Dendritic cell treated with granulocyte-macrophage colony-stimulating factor and Interleukin-4, amounts not matched to agents 40 ng/mL and 50 ng/mL, for 4 days (primary cell): Measurements from ENCODE around the gene PRR15L.
"Not testable (repeated sequence)": the region's sequence is repeated elsewhere in the genome, so short reads cannot be mapped to it uniquely, and the experiment has no call there.

ENCODE experiments used
- H3K27ac Mint-ChIP-seq: one replicate; pipeline ENCODE4 v1.8.0; 2022; ENCODE audit warnings: mild to moderate bottlenecking, mixed read lengths
- H3K27me3 Mint-ChIP-seq: one replicate; pipeline ENCODE4 v1.8.0; 2022; ENCODE audit warnings: mild to moderate bottlenecking, mixed read lengths
- H3K36me3 Mint-ChIP-seq: one replicate; pipeline ENCODE4 v1.8.0; 2022; ENCODE audit warnings: low read depth, mixed read lengths
- H3K4me1 Mint-ChIP-seq: one replicate; pipeline ENCODE4 v1.8.0; 2022; ENCODE audit warnings: low read depth, mixed read lengths
- H3K4me3 Mint-ChIP-seq: one replicate; pipeline ENCODE4 v1.8.0; 2022; ENCODE audit warnings: mild to moderate bottlenecking, moderate library complexity, mixed read lengths
- H3K9me3 Mint-ChIP-seq: one replicate; pipeline ENCODE4 v1.8.0; 2022; ENCODE audit warnings: mixed read lengths
- intact Hi-C: fragments of 100-400 bp; cut with micrococcal nuclease; formaldehyde crosslinking; loops from one replicate; pipeline ENCODE4 v1.15.0; 2022

The PRR15L gene

DNA sequence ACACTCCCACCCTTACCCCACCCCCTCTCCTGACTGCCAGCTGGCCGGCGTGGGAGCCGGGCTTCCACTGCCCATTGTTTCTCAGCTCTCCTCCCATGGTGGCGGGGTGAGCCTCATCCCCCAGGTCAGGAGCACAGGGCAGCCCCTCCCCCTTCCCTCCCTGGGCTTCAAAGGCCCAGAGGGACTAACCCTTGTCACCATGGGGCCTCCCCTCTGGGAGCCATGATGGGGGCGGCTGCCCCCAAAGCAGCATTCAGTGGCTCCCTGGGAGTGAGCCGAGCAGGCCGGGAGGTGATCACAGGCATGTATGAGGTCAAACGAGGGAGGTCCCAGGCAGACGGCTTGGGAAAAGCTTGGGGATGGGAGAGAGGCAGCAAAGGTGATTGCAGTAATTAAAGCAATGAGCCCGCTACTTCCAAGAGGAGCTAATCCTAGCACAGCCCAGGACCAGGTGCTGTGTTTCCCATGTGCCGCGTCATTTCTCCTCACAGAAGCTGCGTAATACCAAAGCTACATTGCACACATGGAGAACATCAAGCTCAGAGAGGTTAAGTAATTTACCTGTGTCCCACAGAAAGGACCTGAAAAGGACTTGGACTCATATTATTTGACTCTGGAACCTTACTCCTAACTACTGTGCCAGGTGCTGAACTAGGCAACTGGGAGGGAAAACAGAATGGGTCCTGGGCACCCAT is 37.7 kb upstream of the PRR15L start:
- intact Hi-C loops: no loop called here
- Mint-ChIP-seq H3K9me3 (no peaks in the 10 kb centered on the region), H3K4me3 (no peak overlapping the region), H3K36me3 (no peaks in the 10 kb centered on the region), H3K27ac (peak overlapping the region; percentile 48), H3K4me1 (peaks cover 30% of the 10 kb centered on the region), H3K27me3 (peaks cover 6% of the 10 kb centered on the region)

GRCh38 chr17:47994724-47995123 is 37.0 kb upstream of the PRR15L start:
- intact Hi-C loops: no loop called here

GRCh38 chr17:47993964-47994363 is 36.3 kb upstream of the PRR15L start:
- H3K4me3 Mint-ChIP-seq: no peak overlapping the region
- intact Hi-C loops: no loop called here
- H3K4me1 Mint-ChIP-seq: peaks cover 18% of the 10 kb centered on the region
- H3K27ac Mint-ChIP-seq: peak overlapping the region; percentile 22
- H3K9me3 Mint-ChIP-seq: no peaks in the 10 kb centered on the region
- no peaks in the 10 kb centered on the region for H3K36me3 Mint-ChIP-seq
- peaks cover 6% of the 10 kb centered on the region for H3K27me3 Mint-ChIP-seq

More at GRCh38 chr17:47994724-47995123, 37.0 kb upstream of the PRR15L start:
- H3K36me3 Mint-ChIP-seq: no peaks in the 10 kb centered on the region
- peaks cover 24% of the 10 kb centered on the region for H3K4me1 Mint-ChIP-seq
- H3K9me3 Mint-ChIP-seq: no peaks in the 10 kb centered on the region
- no peak overlapping the region for H3K4me3 Mint-ChIP-seq
- H3K27ac Mint-ChIP-seq: peak overlapping the region; percentile 22
- H3K27me3 Mint-ChIP-seq: peaks cover 6% of the 10 kb centered on the region

- intact Hi-C loops: no loop called here
- Mint-ChIP-seq H3K36me3 (no peaks in the 10 kb centered on the region), H3K4me1 (peaks cover 22% of the 10 kb centered on the region), H3K27ac (no peak overlapping the region), H3K4me3 (no peak overlapping the region), H3K9me3 (no peaks in the 10 kb centered on the region), H3K27me3 (peaks cover 6% of the 10 kb centered on the region)
These were observed 35.4 kb upstream of the PRR15L start for GRCh38 chr17:47993031-47993564.

- H3K4me3 Mint-ChIP-seq: no peak overlapping the region
- no peaks in the 10 kb centered on the region for H3K9me3 Mint-ChIP-seq
- H3K27me3 Mint-ChIP-seq: peaks cover 14% of the 10 kb centered on the region
- no peak overlapping the region for H3K27ac Mint-ChIP-seq
- H3K4me1 Mint-ChIP-seq: peaks cover 16% of the 10 kb centered on the region
- H3K36me3 Mint-ChIP-seq: no peaks in the 10 kb centered on the region
- intact Hi-C loops: no loop called here
These were observed 34.5 kb upstream of the PRR15L start for GRCh38 chr17:47992216-47992615.

DNA sequence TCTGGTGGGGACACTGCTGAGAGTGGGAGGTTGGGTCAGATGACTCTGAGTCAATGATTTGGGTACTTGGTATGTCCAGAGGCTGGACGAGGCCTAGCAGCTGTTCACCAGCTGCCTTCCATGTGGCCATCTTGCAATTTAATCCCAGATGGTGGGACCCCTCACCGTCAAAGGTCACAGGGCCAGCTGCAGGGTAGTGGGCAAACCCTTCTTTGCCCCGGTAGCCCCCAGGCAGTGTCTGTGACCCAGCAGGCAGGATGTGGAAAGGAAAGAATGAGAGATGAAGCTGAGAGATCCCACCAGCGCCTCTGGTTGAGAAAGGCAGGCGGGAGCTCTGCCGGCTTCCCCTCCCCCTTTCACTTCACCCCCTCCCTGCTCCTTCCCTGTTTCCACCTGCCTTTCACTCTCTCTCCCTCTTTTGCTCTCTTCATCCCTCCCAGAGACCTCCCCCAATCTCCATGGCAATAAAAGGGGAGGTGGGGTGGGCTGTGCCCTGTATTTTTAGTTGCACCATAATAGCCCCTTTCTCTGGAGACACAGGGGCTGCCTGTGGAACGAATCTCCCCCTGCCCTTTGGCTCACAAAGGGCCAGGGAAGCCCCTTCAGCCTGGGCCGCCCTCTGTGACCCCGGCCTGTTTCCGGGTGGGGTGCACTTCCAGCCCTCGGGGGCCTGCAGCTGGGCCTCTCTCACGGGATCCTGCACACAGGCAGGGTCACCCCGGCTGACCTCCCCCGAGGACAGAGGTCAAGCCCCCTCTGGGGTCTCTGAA is 33.5 kb upstream of the PRR15L start:
- Mint-ChIP-seq H3K36me3 (peaks cover 5% of the 10 kb centered on the region), H3K4me3 (no peak overlapping the region), H3K9me3 (no peaks in the 10 kb centered on the region), H3K4me1 (peaks cover 15% of the 10 kb centered on the region), H3K27ac (peak overlapping the region; percentile 49), H3K27me3 (peaks cover 15% of the 10 kb centered on the region)
- intact Hi-C loops: no loop called here

DNA sequence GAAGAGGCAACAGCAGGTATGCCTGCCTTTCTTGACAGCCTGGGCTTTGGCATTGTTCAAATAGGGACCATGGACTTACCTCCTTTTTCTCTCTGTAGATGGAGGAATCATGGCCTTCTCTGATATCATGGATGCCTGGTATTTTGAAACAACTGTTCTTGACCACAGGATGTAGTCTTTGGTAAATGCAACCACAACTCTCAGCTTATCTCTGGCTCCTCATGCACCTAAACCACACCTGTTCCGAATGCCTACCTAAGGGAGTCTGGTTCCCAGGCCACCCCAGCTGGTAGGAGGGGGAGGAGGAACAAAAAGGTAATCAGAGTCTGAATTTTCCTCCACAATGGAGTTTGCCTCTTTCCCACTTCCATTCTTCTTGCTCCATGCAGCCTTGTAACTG is 32.0 kb upstream of the PRR15L start:
- intact Hi-C loops: no loop called here
- H3K9me3 Mint-ChIP-seq: no peaks in the 10 kb centered on the region
- H3K4me1 Mint-ChIP-seq: peaks cover 10% of the 10 kb centered on the region
- H3K36me3 Mint-ChIP-seq: peaks cover 18% of the 10 kb centered on the region
- H3K27me3 Mint-ChIP-seq: peaks cover 15% of the 10 kb centered on the region
- H3K4me3 Mint-ChIP-seq: no peak overlapping the region
- H3K27ac Mint-ChIP-seq: peak overlapping the region; percentile 32

- H3K36me3 Mint-ChIP-seq: peaks cover 20% of the 10 kb centered on the region
- peaks cover 14% of the 10 kb centered on the region for H3K4me1 Mint-ChIP-seq
- H3K9me3 Mint-ChIP-seq: no peaks in the 10 kb centered on the region
- no peak overlapping the region for H3K4me3 Mint-ChIP-seq
- peaks cover 15% of the 10 kb centered on the region for H3K27me3 Mint-ChIP-seq
- intact Hi-C loops: no loop called here
- peak overlapping the region; percentile 32 for H3K27ac Mint-ChIP-seq
These were observed 31.5 kb upstream of the PRR15L start for GRCh38 chr17:47989159-47989558.

DNA sequence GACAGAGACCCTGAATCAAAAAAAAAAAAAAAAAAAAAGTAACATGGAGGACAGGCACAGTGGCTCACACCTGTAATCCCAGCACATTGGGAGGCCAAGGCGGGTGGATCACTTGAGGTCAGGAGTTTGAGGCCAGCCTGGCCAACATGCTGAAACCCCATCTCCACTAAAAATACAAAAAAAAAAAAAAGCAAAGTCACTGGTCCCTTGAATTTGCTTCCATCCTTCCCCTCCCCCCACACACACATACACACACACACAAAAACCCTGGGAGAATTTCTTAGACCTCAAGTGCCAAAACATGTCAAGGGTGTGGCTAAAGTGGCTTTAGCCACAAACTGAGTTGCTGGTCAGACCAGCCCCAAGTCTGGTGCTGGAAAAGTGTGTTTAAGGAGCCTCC is 30.8 kb upstream of the PRR15L start:
- H3K27ac Mint-ChIP-seq, H3K4me3 Mint-ChIP-seq, H3K9me3 Mint-ChIP-seq, intact Hi-C loops: not testable (repeated sequence)
- Mint-ChIP-seq H3K27me3 (peaks cover 15% of the 10 kb centered on the region), H3K4me1 (peaks cover 21% of the 10 kb centered on the region), H3K36me3 (peaks cover 26% of the 10 kb centered on the region)

GRCh38 chr17:47987240-47987835 is 29.7 kb upstream of the PRR15L start:
- Mint-ChIP-seq H3K27ac (peak overlapping the region; percentile 63), H3K36me3 (peaks cover 34% of the 10 kb centered on the region), H3K9me3 (no peaks in the 10 kb centered on the region), H3K4me3 (no peak overlapping the region), H3K27me3 (peaks cover 15% of the 10 kb centered on the region), H3K4me1 (peaks cover 32% of the 10 kb centered on the region)
- intact Hi-C loops: no loop called here

DNA sequence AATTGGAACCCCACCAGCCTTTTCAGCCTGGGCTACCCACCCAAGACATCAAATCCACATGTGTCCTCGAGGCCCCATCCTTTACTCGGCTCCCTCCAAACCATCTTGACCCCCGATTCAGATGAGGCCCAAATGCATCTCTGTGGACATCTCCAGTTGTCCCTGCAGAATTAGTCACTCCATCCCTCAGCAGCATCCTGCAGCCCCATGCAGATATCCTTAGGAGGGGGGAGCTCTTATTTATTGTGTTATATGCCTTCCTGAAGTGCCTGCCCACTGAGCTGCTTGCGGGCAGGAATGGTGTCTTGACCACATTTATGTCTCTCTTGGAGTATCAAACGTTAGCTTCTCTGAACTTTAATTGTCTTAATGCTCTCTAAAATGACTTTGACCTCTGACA is 28.8 kb upstream of the PRR15L start:
- intact Hi-C loops: no loop called here
- Mint-ChIP-seq H3K27me3 (peaks cover 15% of the 10 kb centered on the region), H3K4me1 (peaks cover 40% of the 10 kb centered on the region), H3K36me3 (peaks cover 43% of the 10 kb centered on the region), H3K4me3 (no peak overlapping the region), H3K27ac (no peak overlapping the region), H3K9me3 (no peaks in the 10 kb centered on the region)

DNA sequence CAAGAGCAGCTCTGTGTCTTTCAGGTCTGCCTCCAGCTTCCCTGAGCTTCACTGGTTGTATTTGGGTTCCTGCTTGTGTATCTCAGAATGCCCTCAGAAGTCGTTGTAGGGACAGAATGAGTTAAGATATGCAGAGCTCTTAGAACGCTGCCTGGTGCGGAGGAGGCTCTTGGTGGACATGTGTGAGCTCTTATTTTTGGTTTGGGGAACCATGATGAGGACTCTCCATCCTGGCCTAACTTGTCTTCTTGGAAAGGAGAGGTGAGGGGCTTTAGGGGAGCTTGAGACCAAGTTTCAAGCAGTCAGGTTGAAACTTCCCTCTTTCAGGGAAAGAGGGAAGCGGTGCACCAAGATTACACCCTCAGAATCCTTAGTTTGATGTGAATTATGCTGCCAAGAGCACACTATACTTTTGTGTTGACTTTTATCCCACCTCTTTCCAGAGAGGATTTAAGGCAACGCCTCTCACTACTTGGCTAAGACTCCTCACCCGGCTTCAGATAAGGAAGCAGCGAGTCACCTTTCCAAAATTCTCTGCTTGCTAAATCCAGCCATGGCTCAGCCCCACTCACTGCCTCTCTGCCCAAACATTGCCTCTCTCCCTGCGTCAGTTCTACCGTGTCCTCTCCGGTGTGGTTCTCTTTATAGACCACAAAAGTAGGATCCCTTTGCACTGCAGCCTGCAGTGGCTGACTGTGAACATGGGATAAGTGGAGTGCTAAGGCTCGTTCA is 26.0 kb upstream of the PRR15L start:
- H3K36me3 Mint-ChIP-seq: peaks cover 71% of the 10 kb centered on the region
- peak overlapping the region; percentile 34 for H3K4me3 Mint-ChIP-seq
- peak overlapping the region; percentile 83 for H3K27ac Mint-ChIP-seq
- H3K9me3 Mint-ChIP-seq: no peaks in the 10 kb centered on the region
- H3K4me1 Mint-ChIP-seq: peaks cover 66% of the 10 kb centered on the region
- intact Hi-C loops: no loop called here
- peaks cover 9% of the 10 kb centered on the region for H3K27me3 Mint-ChIP-seq

GRCh38 chr17:47982645-47983390 is 25.1 kb upstream of the PRR15L start:
- intact Hi-C loops: no loop called here
- peaks cover 66% of the 10 kb centered on the region for H3K4me1 Mint-ChIP-seq
- H3K9me3 Mint-ChIP-seq: no peaks in the 10 kb centered on the region
- H3K36me3 Mint-ChIP-seq: peaks cover 80% of the 10 kb centered on the region
- peak overlapping the region; percentile 46 for H3K4me3 Mint-ChIP-seq
- H3K27ac Mint-ChIP-seq: peak overlapping the region; percentile 83
- peaks cover 7% of the 10 kb centered on the region for H3K27me3 Mint-ChIP-seq
